H9 (cell line): Measurements from ENCODE around the gene CADM4. TPM values are rescaled to one million over a fixed set of nuclear protein-coding genes. Genes with fewer than 3 reads are reported as not detected.

Experiments used
- DNase-seq: peaks from one replicate; pipeline ENCODE4 v3.0.0-alpha.2; 2017
- H2AFZ ChIP-seq: one replicate; pipeline ENCODE4 v1.6.1; 2013; ENCODE audit warnings: mild to moderate bottlenecking, low read length, control low read depth, moderate library complexity
- H2AK5ac ChIP-seq: 2 replicates; pipeline ENCODE4 v1.6.1; 2013; ENCODE audit warnings: low read length, control low read depth, mixed read lengths; ENCODE audit not compliant: insufficient read length
- H2BK120ac ChIP-seq: one replicate; pipeline ENCODE4 v1.6.1; 2013; ENCODE audit warnings: low read depth, mild to moderate bottlenecking, low read length, control low read depth, inconsistent platforms; ENCODE audit not compliant: poor library complexity, severe bottlenecking
- H2BK12ac ChIP-seq: 2 replicates; pipeline ENCODE4 v1.6.1; 2013; ENCODE audit warnings: low read length, control low read depth, mixed read lengths, low read depth; ENCODE audit not compliant: insufficient read length
- H2BK15ac ChIP-seq: 2 replicates; pipeline ENCODE4 v1.6.1; 2013; ENCODE audit warnings: low read depth, low read length, control low read depth
- H2BK20ac ChIP-seq: one replicate; pipeline ENCODE4 v1.6.1; 2013; ENCODE audit warnings: low read depth, mild to moderate bottlenecking, low read length, control low read depth, inconsistent platforms; ENCODE audit not compliant: poor library complexity, severe bottlenecking
- H2BK5ac ChIP-seq: 2 replicates; pipeline ENCODE4 v1.6.1; 2013; ENCODE audit warnings: low read length, control low read depth, mixed read lengths; ENCODE audit not compliant: insufficient read length
- H3K14ac ChIP-seq: 2 replicates; pipeline ENCODE4 v1.6.1; 2013; ENCODE audit warnings: low read length, control low read depth; ENCODE audit not compliant: insufficient read depth
- H3K18ac ChIP-seq: 2 replicates; pipeline ENCODE4 v1.6.1; 2013; ENCODE audit warnings: low read depth, mild to moderate bottlenecking, mixed read lengths, low read length, control low read depth; ENCODE audit not compliant: insufficient read length
- H3K23ac ChIP-seq: 2 replicates; pipeline ENCODE4 v1.6.1; 2013; ENCODE audit warnings: low read length, control low read depth, mixed read lengths, low read depth; ENCODE audit not compliant: insufficient read length
- H3K23me2 ChIP-seq: 2 replicates; pipeline ENCODE4 v1.6.1; 2013; ENCODE audit warnings: low read depth, mild to moderate bottlenecking, mixed read lengths, low read length, control low read depth; ENCODE audit not compliant: insufficient read length, poor library complexity, severe bottlenecking
- H3K27ac ChIP-seq: 2 replicates; pipeline ENCODE4 v1.5.1; 2013; ENCODE audit warnings: low read length, control low read depth, mixed read lengths, low read depth; ENCODE audit not compliant: insufficient read length
- H3K27me3 ChIP-seq: 2 replicates; pipeline ENCODE4 v1.6.1; 2013; ENCODE audit warnings: low read length, control low read depth, inconsistent platforms; ENCODE audit not compliant: insufficient read depth
- H3K4ac ChIP-seq: 2 replicates; pipeline ENCODE4 v1.6.1; 2013; ENCODE audit warnings: low read depth, mild to moderate bottlenecking, control low read depth, inconsistent platforms, low read length, moderate library complexity
- H3K4me1 ChIP-seq: 2 replicates; pipeline ENCODE4 v1.6.1; 2013; ENCODE audit warnings: low read length, control low read depth, inconsistent platforms; ENCODE audit not compliant: insufficient read depth
- H3K4me2 ChIP-seq: 2 replicates; pipeline ENCODE4 v1.6.1; 2013; ENCODE audit warnings: low read length, control low read depth, mixed read lengths; ENCODE audit not compliant: insufficient read length, insufficient read depth
- H3K56ac ChIP-seq: 2 replicates; pipeline ENCODE4 v1.6.1; 2013; ENCODE audit warnings: low read depth, mild to moderate bottlenecking, mixed read lengths, low read length, control low read depth; ENCODE audit not compliant: insufficient read length
- H3K79me1 ChIP-seq: 2 replicates; pipeline ENCODE4 v1.6.1; 2013; ENCODE audit warnings: low read depth, mild to moderate bottlenecking, moderate library complexity, low read length, control low read depth, inconsistent platforms; ENCODE audit not compliant: insufficient read depth, poor library complexity, severe bottlenecking
- H3K79me2 ChIP-seq: 2 replicates; pipeline ENCODE4 v1.6.1; 2013; ENCODE audit warnings: low read length, control low read depth, inconsistent platforms; ENCODE audit not compliant: insufficient read depth
- H3K9ac ChIP-seq: 2 replicates; pipeline ENCODE4 v1.6.1; 2013; ENCODE audit warnings: low read length, control low read depth, mixed read lengths; ENCODE audit not compliant: insufficient read length; ENCODE audit errors: extremely low read depth
- H3K9me3 ChIP-seq: one replicate; pipeline ENCODE4 v1.6.1; 2013; ENCODE audit warnings: low read depth, low read length, inconsistent platforms; ENCODE audit not compliant: control insufficient read depth
- H3T11ph ChIP-seq: one replicate; pipeline ENCODE4 v1.6.1; 2013; ENCODE audit warnings: mild to moderate bottlenecking, low read length, control low read depth, inconsistent platforms
- H4K20me1 ChIP-seq: one replicate; pipeline ENCODE4 v1.6.1; 2013; ENCODE audit not compliant: control insufficient read depth, insufficient read length, insufficient read depth
- H4K5ac ChIP-seq: 2 replicates; pipeline ENCODE4 v1.6.1; 2013; ENCODE audit warnings: low read depth, mild to moderate bottlenecking, mixed read lengths, low read length, control low read depth; ENCODE audit not compliant: insufficient read length
- H4K8ac ChIP-seq: replicated peaks from 2 replicates; pipeline ENCODE4 v1.6.1; 2013; ENCODE audit warnings: low read length, control low read depth, mixed read lengths, low read depth; ENCODE audit not compliant: insufficient read length
- H4K91ac ChIP-seq: 2 replicates; pipeline ENCODE4 v1.6.1; 2013; ENCODE audit warnings: low read depth, mild to moderate bottlenecking, moderate library complexity, mixed read lengths, low read length, control low read depth; ENCODE audit not compliant: insufficient read length
- H3K27ac Mint-ChIP-seq, 3 experiments: 2 replicates in 2 of 3; 3 replicates in 1 of 3; pipeline ENCODE4 v1.8.0; 2020 to 2021; ENCODE audit warnings: mixed read lengths in 3 of 3, mild to moderate bottlenecking in 1 of 3, moderate library complexity in 1 of 3
- H3K27me3 Mint-ChIP-seq: 2 replicates; pipeline ENCODE4 v1.8.0; 2021; ENCODE audit warnings: low read depth, mild to moderate bottlenecking, moderate library complexity, mixed read lengths
- H3K36me3 Mint-ChIP-seq, 3 experiments: 2 replicates in 2 of 3; 3 replicates in 1 of 3; pipeline ENCODE4 v1.8.0; 2020 to 2021; ENCODE audit warnings: low read depth in 3 of 3, mixed read lengths in 3 of 3; ENCODE audit not compliant: insufficient read depth in 1 of 3
- H3K4me1 Mint-ChIP-seq, 2 experiments: 2 replicates each; pipeline ENCODE4 v1.8.0; 2020; ENCODE audit warnings: mixed read lengths in 2 of 2
- H3K4me3 Mint-ChIP-seq, 2 experiments: 2 replicates in 1 of 2; 3 replicates in 1 of 2; pipeline ENCODE4 v1.8.0; 2020 to 2021; ENCODE audit warnings: mild to moderate bottlenecking in 2 of 2, mixed read lengths in 2 of 2, moderate library complexity in 1 of 2
- H3K9me3 Mint-ChIP-seq, 2 experiments: 2 replicates in 1 of 2; 3 replicates in 1 of 2; pipeline ENCODE4 v1.8.0; 2020; ENCODE audit warnings: mild to moderate bottlenecking in 2 of 2, mixed read lengths in 2 of 2, moderate library complexity in 1 of 2
- WGBS: extraction: QIAGEN DNeasy Blood & Tissue Kit; methylation state at CpG from one replicate; pipeline ENCODE4 v1.1.7; 2013; ENCODE audit warnings: missing lambda C conversion rate, low lambda C conversion rate, mixed read lengths; ENCODE audit not compliant: insufficient read length; ENCODE audit errors: extremely low coverage; 5-methylcytosine and 5-hydroxymethylcytosine counted together
- total RNA-seq: library from RNA; stranded (reverse); gene quantifications from 2 replicates; pipeline ENCODE4 v1.2.1, GENCODE V29; 2021
- TF ChIP-seq, protein P1 (sequence below): fragments of 200-600 bp; sonication (generic); conservative IDR thresholded peaks from 3 replicates; pipeline ENCODE4 v1.8.0; 2021; ENCODE audit warnings: antibody characterized with exemption, mild to moderate bottlenecking

Gene CADM4
- total RNA-seq, 1 experiment from 2014 or later = 10.2 TPM

DNA sequence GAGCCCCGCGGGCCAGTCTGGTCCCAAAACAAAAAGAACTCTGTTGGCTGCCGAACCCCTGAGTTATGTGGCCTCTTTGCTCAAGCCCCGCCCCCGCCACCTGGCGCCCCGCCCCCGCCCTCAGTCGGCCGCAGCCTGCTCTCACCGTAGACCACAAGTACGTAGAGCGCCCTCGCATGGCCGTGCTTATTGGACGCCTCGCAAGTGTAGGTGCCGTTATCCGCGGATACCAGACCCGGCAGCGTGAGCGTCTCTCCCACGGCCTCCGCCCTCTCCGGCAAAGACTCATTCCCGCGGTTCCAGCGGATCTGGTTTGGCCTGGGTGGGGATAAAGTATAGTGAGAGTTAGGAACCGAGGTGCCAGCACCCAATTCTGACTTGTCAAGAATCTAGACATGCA lies 14.7 kb downstream of the CADM4 start:
- no peak overlapping the region for H3K18ac ChIP-seq
- H2BK120ac ChIP-seq = no peak overlapping the region
- peaks cover 3% of the 10 kb centered on the region for H3K23me2 ChIP-seq
- H3K79me1 ChIP-seq = no peaks in the 10 kb centered on the region
- no peak overlapping the region for H4K5ac ChIP-seq
- no peak overlapping the region for H3T11ph ChIP-seq
- H2BK15ac ChIP-seq = no peak overlapping the region
- H2BK12ac ChIP-seq = no peak overlapping the region
- no peak overlapping the region for H2BK5ac ChIP-seq
- H3K36me3 Mint-ChIP-seq = peaks cover 11 to 31% (median 13%) of the 10 kb centered on the region in 3 experiments; a peak in 6 of 7 replicates
- no peak overlapping the region for H3K4ac ChIP-seq
- no peak overlapping the region for H2AK5ac ChIP-seq
- no peak overlapping the region for H4K91ac ChIP-seq
- H2BK20ac ChIP-seq = no peak overlapping the region
- no peak overlapping the region for H3K27ac ChIP-seq
- H3K27me3 ChIP-seq = no peaks in the 10 kb centered on the region
- WGBS = no CpG with 5 or more reads among the region's 30 CpGs
- H3K9ac ChIP-seq = no peak overlapping the region
- no peaks in the 10 kb centered on the region for H4K20me1 ChIP-seq
- no peak overlapping the region for H3K56ac ChIP-seq
- H3K14ac ChIP-seq = no peak overlapping the region
- H2AFZ ChIP-seq = no peak overlapping the region
- no peaks in the 10 kb centered on the region; the same call in none of the 2 replicates for H3K4me1 ChIP-seq
- no peak overlapping the region for H4K8ac ChIP-seq
- no peaks in the 10 kb centered on the region; a peak in 1 of 5 replicates for H3K9me3 Mint-ChIP-seq
- H3K79me2 ChIP-seq = no peaks in the 10 kb centered on the region
- TF ChIP-seq, protein P1, sequence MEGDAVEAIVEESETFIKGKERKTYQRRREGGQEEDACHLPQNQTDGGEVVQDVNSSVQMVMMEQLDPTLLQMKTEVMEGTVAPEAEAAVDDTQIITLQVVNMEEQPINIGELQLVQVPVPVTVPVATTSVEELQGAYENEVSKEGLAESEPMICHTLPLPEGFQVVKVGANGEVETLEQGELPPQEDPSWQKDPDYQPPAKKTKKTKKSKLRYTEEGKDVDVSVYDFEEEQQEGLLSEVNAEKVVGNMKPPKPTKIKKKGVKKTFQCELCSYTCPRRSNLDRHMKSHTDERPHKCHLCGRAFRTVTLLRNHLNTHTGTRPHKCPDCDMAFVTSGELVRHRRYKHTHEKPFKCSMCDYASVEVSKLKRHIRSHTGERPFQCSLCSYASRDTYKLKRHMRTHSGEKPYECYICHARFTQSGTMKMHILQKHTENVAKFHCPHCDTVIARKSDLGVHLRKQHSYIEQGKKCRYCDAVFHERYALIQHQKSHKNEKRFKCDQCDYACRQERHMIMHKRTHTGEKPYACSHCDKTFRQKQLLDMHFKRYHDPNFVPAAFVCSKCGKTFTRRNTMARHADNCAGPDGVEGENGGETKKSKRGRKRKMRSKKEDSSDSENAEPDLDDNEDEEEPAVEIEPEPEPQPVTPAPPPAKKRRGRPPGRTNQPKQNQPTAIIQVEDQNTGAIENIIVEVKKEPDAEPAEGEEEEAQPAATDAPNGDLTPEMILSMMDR = peak; percentile 72
- peak overlapping the region in 1 of 2 experiments; percentile 41; a peak in 1 of 5 replicates for H3K4me3 Mint-ChIP-seq
- no peaks in the 10 kb centered on the region for H3K9me3 ChIP-seq
- peak overlapping the region in 2 of 3 experiments; percentile 12 to 69; a peak in 2 of 7 replicates for H3K27ac Mint-ChIP-seq
- H3K27me3 Mint-ChIP-seq = peaks cover 22% of the 10 kb centered on the region
- H3K23ac ChIP-seq = no peak overlapping the region
- H3K4me2 ChIP-seq = no peak overlapping the region
- peaks cover 22 to 36% of the 10 kb centered on the region in 2 experiments for H3K4me1 Mint-ChIP-seq
- peak; percentile 96 for DNase-seq
